Stimulated activated naive B cell treated with anti-CD40 and anti-IgM and Interleukin-4, amounts not matched to agents 10 μg/mL and 1 μg/mL and 100 μg/mL, for 72 hours (primary cell): ENCODE measurements around the gene STK32A.

Source experiments
- ATAC-seq, 2 donors: fragments of 150-1000 bp; cut with Tn5 transposase; replicated peaks; 2 replicates each; pipeline ENCODE4 v1.10.0; 2021; ENCODE audit warnings: moderate library complexity in 1 of 2
- DNase-seq: peaks from one replicate; pipeline ENCODE4 v3.0.0; 2021
- H3K27ac Mint-ChIP-seq: one replicate; pipeline ENCODE4 v1.8.0; 2022; ENCODE audit warnings: mild to moderate bottlenecking, mixed read lengths
- H3K27me3 Mint-ChIP-seq, 2 donors: one replicate each; pipeline ENCODE4 v1.8.0; 2022; ENCODE audit warnings: mixed read lengths in 2 of 2
- H3K36me3 Mint-ChIP-seq, 2 donors: one replicate each; pipeline ENCODE4 v1.8.0; 2022; ENCODE audit warnings: mixed read lengths in 2 of 2, mild to moderate bottlenecking in 1 of 2
- H3K4me1 Mint-ChIP-seq, 2 donors: one replicate each; pipeline ENCODE4 v1.8.0; 2022; ENCODE audit warnings: mixed read lengths in 2 of 2, mild to moderate bottlenecking in 1 of 2
- H3K4me3 Mint-ChIP-seq, 2 donors: one replicate each; pipeline ENCODE4 v1.8.0; 2022; ENCODE audit warnings: mild to moderate bottlenecking in 2 of 2, mixed read lengths in 2 of 2, moderate library complexity in 1 of 2
- H3K9me3 Mint-ChIP-seq, 2 donors: one replicate each; pipeline ENCODE4 v1.8.0; 2022; ENCODE audit warnings: mixed read lengths in 2 of 2, mild to moderate bottlenecking in 1 of 2

STK32A gene

DNA sequence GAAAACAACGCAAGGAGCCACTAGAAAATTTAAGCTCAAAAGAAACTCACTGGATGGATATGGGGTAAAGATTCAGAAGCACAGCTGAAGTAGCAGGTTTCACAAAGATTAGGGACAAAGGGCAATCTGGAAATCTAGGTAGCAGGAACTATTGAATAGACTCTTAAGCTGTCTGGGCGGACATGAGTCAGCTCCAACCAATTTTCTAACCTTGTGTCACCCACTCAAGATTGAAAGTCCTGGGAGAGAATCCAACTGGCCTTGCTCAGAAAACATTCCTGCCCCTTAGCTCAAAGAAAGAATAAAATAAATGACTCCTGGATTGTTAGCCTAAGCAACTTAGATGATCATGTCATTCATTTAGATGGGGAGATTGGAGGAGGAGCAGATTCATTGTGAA, 69.2 kb downstream of the STK32A start:
- Mint-ChIP-seq H3K9me3 (peaks cover 0 to 10% of the 10 kb centered on the region in 2 donors), H3K36me3 (no peaks in the 10 kb centered on the region), H3K4me3 (no peak overlapping the region), H3K27ac (no peak overlapping the region), H3K4me1 (no peaks in the 10 kb centered on the region), H3K27me3 (no peaks in the 10 kb centered on the region)
- no peak for DNase-seq
- ATAC-seq = no peak

DNA sequence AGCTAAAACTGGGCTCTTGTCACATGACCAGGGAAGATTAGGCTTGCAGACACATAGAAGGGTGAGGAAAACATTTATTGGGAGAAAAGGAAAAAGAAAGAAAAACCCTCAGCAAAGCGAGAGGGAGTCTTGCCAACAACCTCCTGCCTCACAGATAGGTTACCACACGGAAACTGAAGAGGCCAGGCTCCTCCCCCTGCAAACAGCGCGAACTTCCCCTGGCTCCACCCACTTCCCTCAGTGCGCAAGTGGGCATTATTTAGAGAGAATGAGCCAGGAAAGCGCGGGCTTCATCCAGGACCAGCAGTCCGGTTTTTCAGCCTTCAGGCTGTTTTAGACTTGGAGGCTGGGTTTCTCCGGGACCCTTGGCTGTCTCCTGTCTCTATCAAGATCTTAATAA, 70.3 kb downstream of the STK32A start:
- H3K27ac Mint-ChIP-seq = no peak overlapping the region
- no peaks in the 10 kb centered on the region for H3K27me3 Mint-ChIP-seq
- DNase-seq (no peak), ATAC-seq (no peak)
- no peaks in the 10 kb centered on the region for H3K4me1 Mint-ChIP-seq
- H3K9me3 Mint-ChIP-seq = peaks cover 0 to 10% of the 10 kb centered on the region in 2 donors
- no peaks in the 10 kb centered on the region for H3K36me3 Mint-ChIP-seq
- no peak overlapping the region for H3K4me3 Mint-ChIP-seq

DNA sequence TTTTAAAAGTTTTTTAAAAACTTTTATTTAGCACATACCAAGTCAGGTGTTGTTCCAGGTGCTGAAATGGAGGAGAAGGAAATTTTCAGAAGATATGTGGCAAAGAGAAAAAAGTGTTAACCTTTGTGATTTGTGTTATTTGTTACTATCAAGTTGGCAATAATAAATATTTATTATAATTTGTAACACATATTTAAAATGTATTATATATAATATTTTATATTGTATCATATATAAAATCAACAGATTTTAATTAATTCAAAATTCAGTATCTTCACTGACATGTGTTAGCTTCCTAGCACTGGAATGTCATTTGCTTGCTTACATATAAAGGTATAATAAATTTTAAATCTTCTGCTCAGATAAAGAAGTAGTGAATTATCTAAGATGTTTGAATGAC, 71.5 kb downstream of the STK32A start:
- Mint-ChIP-seq H3K36me3 (no peaks in the 10 kb centered on the region), H3K4me3 (no peak overlapping the region), H3K9me3 (peaks cover 0 to 10% of the 10 kb centered on the region in 2 donors), H3K27ac (no peak overlapping the region), H3K27me3 (no peaks in the 10 kb centered on the region), H3K4me1 (no peaks in the 10 kb centered on the region)
- ATAC-seq = no peak
- no peak for DNase-seq

GRCh38 chr5:147307170-147307569, 72.3 kb downstream of the STK32A start:
- Mint-ChIP-seq H3K27me3 (no peaks in the 10 kb centered on the region), H3K27ac (no peak overlapping the region), H3K4me3 (no peak overlapping the region), H3K9me3 (peaks cover 0 to 10% of the 10 kb centered on the region in 2 donors), H3K4me1 (no peaks in the 10 kb centered on the region), H3K36me3 (no peaks in the 10 kb centered on the region)
- DNase-seq (no peak), ATAC-seq (no peak)

DNA sequence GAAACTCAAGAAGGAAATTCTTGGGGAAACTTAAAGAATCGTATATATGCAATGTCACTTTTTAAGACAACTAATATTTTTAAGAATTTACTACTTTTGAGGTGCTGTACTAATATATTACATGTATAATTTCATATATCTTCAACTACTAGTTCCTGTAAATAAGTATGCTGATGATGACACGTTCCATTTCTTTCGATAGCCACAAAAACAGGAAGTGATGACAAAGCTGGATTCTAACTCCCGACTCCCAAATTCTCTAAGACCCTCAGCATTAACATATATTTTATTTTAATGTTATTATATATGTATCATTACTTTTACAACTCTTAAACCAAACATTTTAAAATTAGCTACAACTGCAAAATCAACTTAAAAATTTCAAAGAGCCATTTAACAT, 74.8 kb downstream of the STK32A start:
- ATAC-seq (no peak), DNase-seq (no peak)
- Mint-ChIP-seq H3K27me3 (no peaks in the 10 kb centered on the region), H3K4me3 (no peak overlapping the region), H3K9me3 (peaks cover 0 to 4% of the 10 kb centered on the region in 2 donors), H3K36me3 (no peaks in the 10 kb centered on the region), H3K27ac (no peak overlapping the region), H3K4me1 (no peaks in the 10 kb centered on the region)

GRCh38 chr5:147310059-147310704, 75.4 kb downstream of the STK32A start:
- no peak overlapping the region for H3K27ac Mint-ChIP-seq
- H3K27me3 Mint-ChIP-seq = no peaks in the 10 kb centered on the region
- DNase-seq = no peak
- no peak for ATAC-seq
- no peak overlapping the region for H3K4me3 Mint-ChIP-seq
- no peaks in the 10 kb centered on the region for H3K36me3 Mint-ChIP-seq
- peaks cover 0 to 4% of the 10 kb centered on the region in 2 donors for H3K9me3 Mint-ChIP-seq
- H3K4me1 Mint-ChIP-seq = no peaks in the 10 kb centered on the region

- H3K27me3 Mint-ChIP-seq = no peaks in the 10 kb centered on the region
- H3K27ac Mint-ChIP-seq = no peak overlapping the region
- no peak for DNase-seq
- H3K9me3 Mint-ChIP-seq = peaks cover 0 to 5% of the 10 kb centered on the region in 2 donors
- no peaks in the 10 kb centered on the region for H3K36me3 Mint-ChIP-seq
- no peaks in the 10 kb centered on the region for H3K4me1 Mint-ChIP-seq
- ATAC-seq = no peak
- H3K4me3 Mint-ChIP-seq = no peak overlapping the region
These were observed 83.3 kb downstream of the STK32A start for GRCh38 chr5:147317978-147318684.

GRCh38 chr5:147321569-147321968, 86.7 kb downstream of the STK32A start:
- no peak for ATAC-seq
- H3K27ac Mint-ChIP-seq = no peak overlapping the region
- H3K27me3 Mint-ChIP-seq = no peaks in the 10 kb centered on the region

GRCh38 chr5:147327421-147327820, 92.6 kb downstream of the STK32A start:
- Mint-ChIP-seq H3K4me3 (no peak overlapping the region), H3K9me3 (peaks cover 0 to 9% of the 10 kb centered on the region in 2 donors), H3K27me3 (no peaks in the 10 kb centered on the region), H3K4me1 (no peaks in the 10 kb centered on the region), H3K36me3 (no peaks in the 10 kb centered on the region), H3K27ac (no peak overlapping the region)
- ATAC-seq (no peak), DNase-seq (no peak)

More at GRCh38 chr5:147321569-147321968, 86.7 kb downstream of the STK32A start:
- Mint-ChIP-seq H3K36me3 (no peaks in the 10 kb centered on the region), H3K4me1 (no peaks in the 10 kb centered on the region), H3K4me3 (no peak overlapping the region), H3K9me3 (peaks cover 0 to 6% of the 10 kb centered on the region in 2 donors)
- no peak for DNase-seq

GRCh38 chr5:147327905-147328304, 93.1 kb downstream of the STK32A start:
- Mint-ChIP-seq H3K9me3 (peaks cover 0 to 6% of the 10 kb centered on the region in 2 donors), H3K4me3 (no peak overlapping the region), H3K27ac (no peak overlapping the region), H3K4me1 (no peaks in the 10 kb centered on the region), H3K36me3 (no peaks in the 10 kb centered on the region), H3K27me3 (no peaks in the 10 kb centered on the region)
- ATAC-seq (no peak), DNase-seq (no peak)

DNA sequence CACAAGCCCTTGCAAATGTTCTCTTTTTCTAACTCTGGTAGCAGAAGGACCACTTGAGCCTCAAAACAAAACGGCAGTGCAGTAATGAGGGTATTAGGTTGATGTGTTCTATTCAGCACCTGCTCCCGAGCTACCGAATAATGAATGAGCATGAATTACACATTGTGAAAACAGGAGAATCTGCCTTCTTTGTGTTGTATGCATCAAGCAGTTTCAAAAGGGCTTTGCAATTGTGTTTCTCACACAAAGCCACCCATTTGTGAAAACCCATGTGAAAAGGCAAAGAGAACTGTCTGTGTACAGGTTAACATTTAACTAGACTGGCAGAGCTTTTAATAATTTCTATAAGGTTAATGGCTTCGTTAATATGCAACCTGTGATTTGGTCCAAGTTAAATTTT, 97.8 kb downstream of the STK32A start:
- Mint-ChIP-seq H3K4me3 (no peak overlapping the region), H3K27ac (no peak overlapping the region), H3K36me3 (no peaks in the 10 kb centered on the region), H3K27me3 (no peaks in the 10 kb centered on the region), H3K9me3 (peaks cover 2 to 5% of the 10 kb centered on the region in 2 donors), H3K4me1 (no peaks in the 10 kb centered on the region)
- no peak for DNase-seq
- no peak for ATAC-seq

GRCh38 chr5:147336876-147337275, 102.0 kb downstream of the STK32A start:
- DNase-seq (no peak), ATAC-seq (no peak)
- H3K27me3 Mint-ChIP-seq = no peaks in the 10 kb centered on the region

GRCh38 chr5:147339313-147339712, 104.5 kb downstream of the STK32A start:
- ATAC-seq = no peak
- H3K27me3 Mint-ChIP-seq = no peaks in the 10 kb centered on the region
- H3K27ac Mint-ChIP-seq = no peak overlapping the region

More at GRCh38 chr5:147336876-147337275, 102.0 kb downstream of the STK32A start:
- no peaks in the 10 kb centered on the region for H3K4me1 Mint-ChIP-seq
- H3K27ac Mint-ChIP-seq = no peak overlapping the region
- H3K36me3 Mint-ChIP-seq = no peaks in the 10 kb centered on the region
- no peak overlapping the region for H3K4me3 Mint-ChIP-seq
- H3K9me3 Mint-ChIP-seq = peaks cover 6 to 9% of the 10 kb centered on the region in 2 donors

DNA sequence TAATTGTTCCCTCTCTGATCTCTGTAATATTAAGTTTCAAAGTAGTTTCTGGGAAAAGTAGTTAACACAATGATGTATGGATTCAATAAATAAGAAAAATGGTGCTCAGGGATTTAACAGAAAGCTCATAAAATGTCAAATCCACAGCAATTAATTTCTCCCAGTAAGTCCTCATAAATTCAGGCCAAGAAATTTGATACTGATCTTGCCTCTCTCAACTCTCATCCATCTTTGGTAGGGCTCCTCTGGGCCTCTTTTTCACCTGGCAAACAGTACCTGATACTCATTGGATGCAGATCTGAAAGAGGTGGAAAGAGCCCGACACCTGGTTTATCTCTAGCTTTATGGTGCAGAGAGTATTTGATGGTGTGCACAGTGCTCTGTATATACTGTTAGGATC, 106.1 kb downstream of the STK32A start:
- Mint-ChIP-seq H3K27me3 (peaks cover 0 to 6% of the 10 kb centered on the region in 2 donors), H3K36me3 (no peaks in the 10 kb centered on the region), H3K4me3 (no peak overlapping the region), H3K9me3 (peaks cover 5 to 9% of the 10 kb centered on the region in 2 donors), H3K4me1 (no peaks in the 10 kb centered on the region), H3K27ac (no peak overlapping the region)
- ATAC-seq (no peak), DNase-seq (no peak)

More at GRCh38 chr5:147339313-147339712, 104.5 kb downstream of the STK32A start:
- no peaks in the 10 kb centered on the region for H3K36me3 Mint-ChIP-seq
- peaks cover 6 to 9% of the 10 kb centered on the region in 2 donors for H3K9me3 Mint-ChIP-seq
- H3K4me1 Mint-ChIP-seq = no peaks in the 10 kb centered on the region
- DNase-seq = no peak
- H3K4me3 Mint-ChIP-seq = no peak overlapping the region

DNA sequence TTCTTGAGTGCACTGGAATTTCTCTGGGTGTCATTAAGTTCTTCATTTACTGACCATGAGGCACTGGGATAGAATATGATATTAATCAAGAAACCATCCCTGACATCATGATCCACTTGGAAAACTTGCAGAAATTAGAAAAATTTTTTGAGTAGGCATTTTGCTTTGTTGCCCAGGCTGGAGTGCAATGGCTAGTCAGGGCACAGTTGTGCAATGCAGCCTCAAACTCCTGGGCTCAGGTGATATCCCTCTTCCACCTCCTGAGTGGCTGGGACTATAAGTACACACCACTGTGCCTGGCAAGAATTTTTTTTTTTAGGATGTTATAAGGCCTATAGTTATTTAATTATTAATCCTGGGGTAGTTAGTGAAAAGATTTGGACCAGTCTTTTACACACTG, 106.5 kb downstream of the STK32A start:
- DNase-seq (no peak), ATAC-seq (no peak)
- Mint-ChIP-seq H3K9me3 (peaks cover 5 to 9% of the 10 kb centered on the region in 2 donors), H3K36me3 (no peaks in the 10 kb centered on the region), H3K27ac (no peak overlapping the region), H3K4me3 (no peak overlapping the region), H3K27me3 (peaks cover 0 to 6% of the 10 kb centered on the region in 2 donors), H3K4me1 (no peaks in the 10 kb centered on the region)
